GM21619 (cell line): Measurements from ENCODE around the gene TRPC6.
A peak's percentile ranks its signal among the peaks of the same experiment; 100 is the strongest.

Source experiments
- ATAC-seq: cut with Tn5 transposase; IDR thresholded peaks from one replicate; pipeline ENCODE4 v1.9.1; 2021; ENCODE audit not compliant: unreplicated experiment

The TRPC6 gene

GRCh38 chr11:101583251-101584128 is at the start of gene TRPC6:
TSS of gene TRPC6 (minus strand) at chr11:101584007. CDS start at chr11:101583503, 504 bp downstream.
- no peak for ATAC-seq

GRCh38 chr11:101620026-101620425 is 36.2 kb upstream of the TRPC6 start:
- no peak for ATAC-seq

DNA sequence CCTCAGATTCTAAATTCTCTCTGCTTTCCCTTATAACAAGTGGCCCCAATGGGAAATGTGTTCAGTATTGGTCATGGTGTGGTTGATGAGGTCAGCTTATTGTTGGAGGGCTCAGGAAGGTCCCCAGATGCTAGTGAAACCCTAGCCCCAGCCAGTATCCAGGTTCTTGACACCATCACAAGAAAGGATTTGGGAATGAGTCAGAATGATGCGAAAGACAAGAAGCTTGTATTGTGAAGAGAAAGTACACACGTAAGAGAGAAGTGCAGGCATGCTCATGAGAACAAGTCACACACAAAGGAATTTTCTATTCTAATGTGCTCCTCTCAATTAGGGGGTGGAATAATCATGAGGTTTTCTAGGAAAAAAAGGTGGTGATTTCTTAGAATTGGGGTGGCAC is 34.9 kb upstream of the TRPC6 start:
- ATAC-seq: no peak

- no peak for ATAC-seq
Measured at GRCh38 chr11:101617735-101618332, 34.0 kb upstream of the TRPC6 start.

GRCh38 chr11:101612481-101612880 is 28.7 kb upstream of the TRPC6 start:
- ATAC-seq: no peak

GRCh38 chr11:101600924-101601323 is 17.1 kb upstream of the TRPC6 start:
- ATAC-seq: no peak

DNA sequence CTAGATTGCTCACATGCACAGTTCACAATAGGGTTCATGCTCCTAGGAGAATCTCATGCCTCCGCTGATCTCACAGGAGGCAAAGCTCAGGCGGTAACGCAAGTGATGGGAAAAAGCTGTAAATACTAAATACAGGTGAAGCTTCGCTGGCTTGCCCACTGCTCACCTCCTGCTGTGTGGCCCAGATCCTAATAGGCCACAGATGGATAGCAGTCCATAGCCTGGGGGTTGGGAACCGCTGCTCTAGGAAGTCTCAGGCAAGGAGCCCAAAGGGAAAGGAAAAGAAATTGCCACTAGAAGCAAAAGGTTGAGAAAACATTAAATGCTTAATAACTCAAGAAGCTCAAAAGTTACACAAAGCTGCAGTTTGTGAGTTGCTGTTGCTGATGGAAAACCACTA is 3.2 kb upstream of the TRPC6 start:
- no peak for ATAC-seq

GRCh38 chr11:101584655-101585054 is 848 bp upstream of the TRPC6 start:
- ATAC-seq: no peak

DNA sequence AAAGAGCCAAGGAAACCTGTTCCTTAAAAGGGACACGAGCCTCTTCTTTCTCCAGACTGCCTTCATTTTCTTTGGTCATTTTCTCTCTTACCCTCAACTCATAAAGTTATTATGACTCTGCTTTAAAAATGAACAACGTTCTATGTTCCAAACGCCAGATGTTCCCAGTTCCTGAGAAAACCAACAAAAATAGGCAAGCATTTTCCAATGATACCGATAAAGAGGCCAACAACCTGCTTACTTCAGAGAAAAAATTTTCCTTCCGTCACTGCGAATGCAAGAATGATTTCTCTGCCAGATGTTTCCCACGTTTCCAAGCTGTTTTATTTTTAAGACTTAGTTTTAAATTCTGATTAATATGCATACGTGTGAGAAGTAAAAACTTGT is 315 bp upstream of the TRPC6 start:
- ATAC-seq: no peak

- no peak for ATAC-seq
Measured at GRCh38 chr11:101582989-101583250, 887 bp downstream of the TRPC6 start.

DNA sequence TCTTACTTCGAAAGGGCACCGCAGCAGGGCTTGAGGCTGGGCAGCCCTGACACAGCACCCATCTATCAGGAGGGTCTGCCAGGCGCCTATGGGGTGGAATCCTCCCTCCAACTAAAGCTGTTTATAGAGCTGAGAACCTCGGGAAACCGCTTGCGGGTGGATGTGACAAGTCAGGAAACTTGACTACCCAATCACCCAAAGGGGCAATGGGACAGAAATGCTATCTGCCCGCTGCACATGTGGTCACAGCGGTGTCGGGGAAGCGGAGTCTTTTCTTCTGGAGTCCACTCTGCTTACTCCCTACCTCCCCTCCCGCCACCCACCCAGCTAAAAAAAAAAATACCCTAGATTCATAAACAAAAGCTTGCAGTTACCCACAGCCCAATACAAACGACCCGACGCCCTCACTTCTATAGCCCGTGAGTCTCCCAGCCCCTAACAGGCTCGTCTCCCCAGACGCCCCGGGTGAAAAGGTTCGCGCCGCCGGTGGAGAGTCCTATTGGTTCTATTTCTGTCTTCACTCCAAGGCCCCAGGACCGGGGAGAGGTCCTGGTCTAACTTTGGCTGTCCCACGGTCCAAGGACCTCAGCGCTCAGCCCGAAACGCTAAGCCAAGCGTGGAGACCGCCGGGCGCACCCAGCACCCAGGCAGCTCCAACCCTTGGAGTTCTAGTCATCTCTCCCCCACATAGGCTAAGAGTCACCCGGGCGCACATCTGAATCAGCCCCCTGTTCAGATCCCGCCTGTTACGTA is 1.4 kb downstream of the TRPC6 start:
- ATAC-seq: no peak

GRCh38 chr11:101577461-101577860 is 6.3 kb downstream of the TRPC6 start:
- ATAC-seq: no peak

DNA sequence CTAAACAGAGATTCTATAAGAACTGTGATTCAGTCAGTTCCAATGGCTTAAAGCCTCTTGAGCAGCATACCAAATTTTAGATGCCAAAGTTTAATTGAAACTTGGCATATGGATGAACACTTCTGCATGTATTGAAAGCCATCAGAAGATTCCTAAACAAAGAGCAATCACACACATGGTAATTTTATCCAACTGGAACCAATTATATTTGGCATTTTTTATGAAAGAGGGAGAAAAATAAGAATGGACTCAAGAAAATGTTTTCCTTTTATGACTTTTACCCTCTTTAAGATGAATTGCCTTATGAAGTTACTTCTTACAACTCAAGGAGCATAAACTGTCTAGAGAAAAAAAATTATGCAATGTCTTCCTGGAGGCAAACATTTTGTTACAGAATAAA is 7.4 kb downstream of the TRPC6 start:
- ATAC-seq: no peak

DNA sequence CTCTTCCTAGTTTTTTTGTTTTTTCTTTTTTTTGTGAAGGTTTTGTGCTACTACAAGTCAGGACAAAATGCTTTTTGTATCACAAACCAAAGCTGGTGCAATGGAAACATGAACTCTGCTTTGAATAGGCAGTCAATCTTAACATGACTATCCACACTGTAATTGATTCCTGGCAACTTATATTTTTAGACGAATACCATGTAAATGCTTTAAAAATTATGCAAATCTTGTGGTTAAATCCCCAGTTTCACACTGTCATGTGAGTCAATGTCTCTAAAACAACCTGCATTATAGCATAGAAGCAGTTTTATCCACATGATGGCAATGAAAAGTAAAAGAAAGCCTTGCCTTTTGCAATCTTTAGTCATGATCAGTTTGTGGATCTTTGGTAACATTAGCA is 8.9 kb downstream of the TRPC6 start:
- ATAC-seq: no peak

- no peak for ATAC-seq
Measured at GRCh38 chr11:101567071-101567470, 16.7 kb downstream of the TRPC6 start.

DNA sequence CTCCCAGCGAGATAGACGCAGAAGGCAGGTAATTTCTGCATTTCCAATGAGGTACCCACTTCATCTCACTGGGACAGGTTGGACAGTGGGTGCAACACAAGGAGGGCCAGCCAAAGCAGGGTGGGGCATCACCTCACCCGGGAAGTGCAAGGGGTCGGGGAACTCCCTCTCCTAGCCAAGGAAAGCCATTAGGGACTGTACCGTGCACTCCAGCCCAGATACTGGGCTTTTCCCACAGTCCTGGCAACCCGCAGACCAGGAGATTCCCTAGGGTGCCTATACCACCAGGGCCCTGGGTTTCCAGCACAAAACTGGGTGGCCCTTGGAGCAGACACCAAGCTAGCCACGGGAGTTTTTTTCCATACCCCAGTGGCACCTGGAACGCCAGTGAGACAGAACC is 17.2 kb downstream of the TRPC6 start:
- no peak for ATAC-seq

DNA sequence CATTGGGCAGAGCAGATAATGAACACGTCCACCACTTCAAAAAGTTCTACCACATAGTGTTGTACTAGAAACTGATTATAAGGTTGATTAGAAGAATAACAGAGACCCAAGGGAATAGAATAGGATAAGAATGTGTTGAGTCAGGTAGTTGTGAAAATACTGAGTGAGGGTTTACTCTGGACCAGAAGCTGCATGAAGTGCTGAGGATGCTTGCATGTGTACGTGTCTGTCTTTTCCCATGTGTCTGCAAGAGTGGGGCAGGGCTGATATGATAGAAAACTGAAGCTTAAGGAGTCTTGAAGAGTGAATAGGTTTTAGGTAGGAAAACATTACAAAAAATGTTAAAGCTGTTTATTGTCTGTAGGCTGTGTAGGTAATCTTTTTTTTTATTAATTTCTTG is 20.6 kb downstream of the TRPC6 start:
- no peak for ATAC-seq

- ATAC-seq: no peak
Measured at GRCh38 chr11:101555366-101555765, 28.4 kb downstream of the TRPC6 start.

GRCh38 chr11:101553891-101554292 is 29.9 kb downstream of the TRPC6 start:
- ATAC-seq: peak; percentile 98

DNA sequence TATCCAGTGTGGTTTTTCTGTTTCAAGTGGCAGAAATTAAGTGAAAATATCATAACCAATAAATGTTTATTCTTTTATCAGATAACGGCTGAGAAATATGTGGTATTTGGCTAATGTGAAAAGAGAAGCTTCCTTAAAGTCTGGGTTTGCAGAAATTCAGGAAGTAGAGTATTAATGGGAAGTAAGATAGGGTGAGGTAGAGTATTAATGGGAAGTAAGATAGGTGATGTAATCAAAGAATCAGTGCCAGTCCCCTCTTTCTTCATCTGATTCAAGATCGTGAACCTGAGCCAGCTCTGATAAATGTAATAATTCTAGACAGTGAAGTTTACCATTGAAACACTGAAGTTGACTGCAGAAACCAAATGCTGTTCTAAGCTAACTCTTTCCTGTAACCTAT is 30.9 kb downstream of the TRPC6 start:
- no peak for ATAC-seq

- ATAC-seq: no peak
Measured at GRCh38 chr11:101528541-101528940, 55.3 kb downstream of the TRPC6 start.

GRCh38 chr11:101523634-101524260 is 60.1 kb downstream of the TRPC6 start:
- ATAC-seq: no peak
